A204.1 (cell line): ENCODE measurements around the gene CPLX1.
"Not testable (repeated sequence)": the region's sequence is repeated elsewhere in the genome, so short reads cannot be mapped to it uniquely, and the experiment has no call there.

Source experiments
- FAIRE-seq: peaks from 2 replicates; lab custom pipeline; 2012; peaks lifted over from hg19 to GRCh38; lab: Jason Lieb, UNC

The CPLX1 gene

GRCh38 chr4:775485-775884 is 50.4 kb downstream of the CPLX1 start:
- not testable (repeated sequence) for FAIRE-seq

GRCh38 chr4:774419-775092 is 51.4 kb downstream of the CPLX1 start:
- not testable (repeated sequence) for FAIRE-seq

- no peak for FAIRE-seq
Measured at GRCh38 chr4:773214-773613, 52.7 kb downstream of the CPLX1 start.

- FAIRE-seq = no peak
Measured at GRCh38 chr4:772776-773175, 53.2 kb downstream of the CPLX1 start.

- no peak for FAIRE-seq
Measured at GRCh38 chr4:772118-772517, 53.8 kb downstream of the CPLX1 start.

GRCh38 chr4:771464-771863 is 54.5 kb downstream of the CPLX1 start:
- no peak for FAIRE-seq

- no peak for FAIRE-seq
Measured at GRCh38 chr4:770022-770421, 55.9 kb downstream of the CPLX1 start.

GRCh38 chr4:769511-769910 is 56.4 kb downstream of the CPLX1 start:
- no peak for FAIRE-seq

GRCh38 chr4:768995-769394 is 56.9 kb downstream of the CPLX1 start:
- FAIRE-seq = no peak

GRCh38 chr4:768076-768475 is 57.9 kb downstream of the CPLX1 start:
- FAIRE-seq = no peak

GRCh38 chr4:766559-767283 is 59.2 kb downstream of the CPLX1 start:
- FAIRE-seq = no peak

- no peak for FAIRE-seq
Measured at GRCh38 chr4:766152-766515, 59.8 kb downstream of the CPLX1 start.

- FAIRE-seq = no peak
Measured at GRCh38 chr4:764405-765169, 61.3 kb downstream of the CPLX1 start.

GRCh38 chr4:763922-764321 is 62.0 kb downstream of the CPLX1 start:
- no peak for FAIRE-seq

GRCh38 chr4:763191-763810 is 62.6 kb downstream of the CPLX1 start:
- no peak for FAIRE-seq

GRCh38 chr4:762211-763190 is 63.4 kb downstream of the CPLX1 start:
- FAIRE-seq = no peak

- FAIRE-seq = no peak
Measured at GRCh38 chr4:761739-762138, 64.2 kb downstream of the CPLX1 start.

GRCh38 chr4:761086-761485 is 64.8 kb downstream of the CPLX1 start:
- FAIRE-seq = no peak

GRCh38 chr4:760616-761015 is 65.3 kb downstream of the CPLX1 start:
- no peak for FAIRE-seq

- FAIRE-seq = not testable (repeated sequence)
Measured at GRCh38 chr4:759810-760209, 66.1 kb downstream of the CPLX1 start.

GRCh38 chr4:757111-757510 is 68.8 kb downstream of the CPLX1 start:
- FAIRE-seq = no peak
